Natural killer cell (primary cell): ENCODE measurements around the gene UBQLN1. TPM values are rescaled to one million over a fixed set of nuclear protein-coding genes. Genes with fewer than 3 reads are reported as not detected.

ENCODE experiments used
- ATAC-seq, 3 donors: fragments of 150-1000 bp in 2 of 3; fragments of 200-7000 bp in 1 of 3; cut with Tn5 transposase; 1 replicate in 1 of 3; 2 replicates in 2 of 3; pipeline ENCODE4 v1.10.0; 2021; ENCODE audit warnings: mild to moderate bottlenecking in 2 of 3, moderate library complexity in 2 of 3
- DNase-seq, 2 donors: peaks; one replicate each; pipeline versions ENCODE4 v3.0.0 to v3.0.0-alpha.2; 2013 to 2021; ENCODE audit warnings: mixed read lengths in 1 of 2
- H3K27ac ChIP-seq: one replicate; pipeline ENCODE4 v1.5.1; 2013; ENCODE audit warnings: mild to moderate bottlenecking, low read length
- H3K27me3 ChIP-seq: one replicate; pipeline ENCODE4 v1.6.1; 2013; ENCODE audit warnings: low read length; ENCODE audit not compliant: control insufficient read depth, insufficient read depth
- H3K36me3 ChIP-seq: one replicate; pipeline ENCODE4 v1.6.1; 2013; ENCODE audit warnings: low read length; ENCODE audit not compliant: control insufficient read depth, insufficient read depth
- H3K4me1 ChIP-seq: one replicate; pipeline ENCODE4 v1.6.1; 2013; ENCODE audit warnings: low read length; ENCODE audit not compliant: control insufficient read depth, insufficient read depth
- H3K4me3 ChIP-seq: one replicate; pipeline ENCODE4 v1.5.1; 2013; ENCODE audit warnings: low read length
- H3K9me3 ChIP-seq: one replicate; pipeline ENCODE4 v1.6.1; 2013; ENCODE audit warnings: low read length; ENCODE audit not compliant: control insufficient read depth, insufficient read depth
- H3K27ac Mint-ChIP-seq, 2 donors: one replicate each; pipeline ENCODE4 v1.8.0; 2022; ENCODE audit warnings: mild to moderate bottlenecking in 2 of 2, mixed read lengths in 2 of 2, moderate library complexity in 1 of 2
- H3K27me3 Mint-ChIP-seq, 2 donors: one replicate each; pipeline ENCODE4 v1.8.0; 2022; ENCODE audit warnings: low read depth in 2 of 2, mixed read lengths in 2 of 2
- H3K36me3 Mint-ChIP-seq: one replicate; pipeline ENCODE4 v1.8.0; 2022; ENCODE audit warnings: mixed read lengths
- H3K4me1 Mint-ChIP-seq, 2 donors: one replicate each; pipeline ENCODE4 v1.8.0; 2022; ENCODE audit warnings: mixed read lengths in 2 of 2
- H3K4me3 Mint-ChIP-seq: one replicate; pipeline ENCODE4 v1.8.0; 2022; ENCODE audit warnings: mild to moderate bottlenecking, moderate library complexity, mixed read lengths
- H3K9me3 Mint-ChIP-seq, 2 donors: one replicate each; pipeline ENCODE4 v1.8.0; 2022; ENCODE audit warnings: mixed read lengths in 2 of 2
- CTCF ChIP-seq: fragments of 200-600 bp; IDR thresholded peaks from one replicate; pipeline ENCODE4 v1.8.0; 2022; ENCODE audit warnings: antibody characterized with exemption
- WGBS: methylation state at CpG from one replicate; pipeline ENCODE4 v1.1.7; 2013; ENCODE audit warnings: missing lambda C conversion rate; ENCODE audit not compliant: insufficient coverage; 5-methylcytosine and 5-hydroxymethylcytosine counted together
- intact Hi-C: fragments of 100-400 bp; cut with micrococcal nuclease; formaldehyde crosslinking; loops from one replicate; pipeline ENCODE4 v1.14.2; 2022
- total RNA-seq, 4 donors: library from RNA; stranded (reverse); fragments of 120-200 nt in 1 of 4; gene quantifications; one replicate each; pipeline versions ENCODE4 v1.2.3 to v1.2.4, GENCODE V29; 2013 to 2022

UBQLN1 gene
- total RNA-seq, 3 donors from 2014 or later (not counting 1 experiment from before 2014, with no cell fraction given): 137 to 151 (median 141) TPM

- intact Hi-C loops: no loop called here
- no peak overlapping the region for H3K27ac ChIP-seq
- Mint-ChIP-seq H3K4me1 (peaks cover 43 to 48% of the 10 kb centered on the region in 2 donors), H3K36me3 (no peaks in the 10 kb centered on the region), H3K27me3 (no peaks in the 10 kb centered on the region), H3K27ac (peak overlapping the region; percentile 43 to 64), H3K9me3 (no peaks in the 10 kb centered on the region), H3K4me3 (no peak overlapping the region)
- H3K9me3 ChIP-seq: no peaks in the 10 kb centered on the region
- ATAC-seq: no peak
- peaks cover 16% of the 10 kb centered on the region for H3K4me1 ChIP-seq
- H3K4me3 ChIP-seq: no peak overlapping the region
- no peaks in the 10 kb centered on the region for H3K36me3 ChIP-seq
- no peaks in the 10 kb centered on the region for H3K27me3 ChIP-seq
- TF ChIP-seq CTCF: no peak
- DNase-seq: no peak
- WGBS: 85% methylated on average over 3 of the region's 3 CpGs
Measured at GRCh38 chr9:83699615-83700014, 8.1 kb downstream of the UBQLN1 start.

- Histone ChIP-seq H3K36me3 (no peaks in the 10 kb centered on the region), H3K4me3 (no peak overlapping the region), H3K9me3 (no peaks in the 10 kb centered on the region), H3K27ac (no peak overlapping the region), H3K27me3 (no peaks in the 10 kb centered on the region), H3K4me1 (peaks cover 13% of the 10 kb centered on the region)
- Mint-ChIP-seq H3K9me3 (no peaks in the 10 kb centered on the region), H3K36me3 (no peaks in the 10 kb centered on the region), H3K4me1 (peaks cover 48 to 50% of the 10 kb centered on the region in 2 donors), H3K27ac (peak overlapping the region; percentile 7 to 43), H3K27me3 (no peaks in the 10 kb centered on the region), H3K4me3 (no peak overlapping the region)
- TF ChIP-seq CTCF: no peak
- WGBS: 71% methylated on average over 4 of the region's 4 CpGs
- intact Hi-C loops: no loop called here
- ATAC-seq (no peak), DNase-seq (no peak)
Measured at GRCh38 chr9:83698976-83699585, 8.7 kb downstream of the UBQLN1 start.

GRCh38 chr9:83691492-83691891, 16.3 kb downstream of the UBQLN1 start:
- TF ChIP-seq CTCF: no peak
- intact Hi-C loops: no loop called here
- Histone ChIP-seq H3K9me3 (no peaks in the 10 kb centered on the region), H3K36me3 (no peaks in the 10 kb centered on the region), H3K27me3 (no peaks in the 10 kb centered on the region), H3K27ac (no peak overlapping the region), H3K4me3 (no peak overlapping the region), H3K4me1 (peaks cover 11% of the 10 kb centered on the region)
- ATAC-seq (no peak), DNase-seq (no peak)
- 76% methylated on average over 3 of the region's 3 CpGs for WGBS
- H3K9me3 Mint-ChIP-seq: no peaks in the 10 kb centered on the region
- peak overlapping the region in 1 of 2 donors; percentile 66 for H3K27ac Mint-ChIP-seq
- H3K36me3 Mint-ChIP-seq: no peaks in the 10 kb centered on the region
- H3K4me3 Mint-ChIP-seq: no peak overlapping the region
- peaks cover 70 to 75% of the 10 kb centered on the region in 2 donors for H3K4me1 Mint-ChIP-seq
- no peaks in the 10 kb centered on the region for H3K27me3 Mint-ChIP-seq

- H3K4me3 ChIP-seq: no peak overlapping the region
- no peaks in the 10 kb centered on the region for H3K9me3 Mint-ChIP-seq
- DNase-seq (no peak), ATAC-seq (no peak)
- no peaks in the 10 kb centered on the region for H3K36me3 ChIP-seq
- H3K27me3 ChIP-seq: no peaks in the 10 kb centered on the region
- 97% methylated on average over 2 of the region's 3 CpGs for whole genome bisulfite sequencing
- TF ChIP-seq CTCF: no peak
- peak overlapping the region; percentile 25 for H3K4me3 Mint-ChIP-seq
- no peaks in the 10 kb centered on the region for H3K27me3 Mint-ChIP-seq
- no peak overlapping the region for H3K27ac Mint-ChIP-seq
- H3K27ac ChIP-seq: no peak overlapping the region
- H3K4me1 Mint-ChIP-seq: peaks cover 68 to 70% of the 10 kb centered on the region in 2 donors
- no peaks in the 10 kb centered on the region for H3K9me3 ChIP-seq
- intact Hi-C loops: no loop called here
- H3K4me1 ChIP-seq: peaks cover 4% of the 10 kb centered on the region
- H3K36me3 Mint-ChIP-seq: no peaks in the 10 kb centered on the region
Measured at GRCh38 chr9:83688921-83689320, 18.8 kb downstream of the UBQLN1 start.
